Smooth muscle cell (in vitro differentiated cells): Measurements from ENCODE around the gene ENG. TPM values are rescaled to one million over a fixed set of nuclear protein-coding genes. Genes with fewer than 3 reads are reported as not detected.

Experiments used
- microRNA-seq: library from miRNA; unstranded; fragments of <30 nt; microRNA quantifications from one replicate; pipeline ENCODE4, GENCODE V29; 2016; ENCODE audit warnings: borderline number of aligned reads
- polyA plus RNA-seq: library from polyadenylated mRNA; unstranded; fragments of >200 nt; fragmentation: Nextera tagmentation; extraction: Ambion mirVana; gene quantifications from 2 replicates; pipeline ENCODE4 v1.2.1, GENCODE V29; 2016
- small RNA-seq: library from RNA; depleted of rRNA; stranded (forward); fragments of <200 nt; gene quantifications from one replicate; pipeline ENCODE3, GENCODE V24; 2014
- total RNA-seq: library from RNA; depleted of rRNA; stranded (reverse); fragments of >200 nt; gene quantifications from 2 replicates; pipeline ENCODE4 v1.2.3, GENCODE V29; 2014

Gene ENG
- total and polyA plus RNA-seq, 2 experiments from 2014 or later: 12.6 to 54.1 TPM

Small RNAs within 50 kb of the gene (microRNA-seq; reads per million reads assigned to microRNA genes)
- gene MIR2861: not detected
- not detected for gene MIR3960
- not detected for gene MIR4672

Small RNAs within 50 kb of the gene (small RNA-seq; reads per million reads assigned to genes)
- not detected for gene MIR4672
- gene RF00019: not detected
- not detected for gene RNA5SP296

Other genes starting within 250 kb of the ENG start
- gene STXBP1, start 242.4 kb downstream of the ENG start, total RNA-seq: 22.4 and 39.5 TPM in 2 replicates
- gene STXBP1, start 242.4 kb downstream of the ENG start, polyA plus RNA-seq: 22.8 and 26.7 TPM in 2 replicates
- not detected in 2 replicates for gene CFAP157, start 147.7 kb downstream of the ENG start, total RNA-seq
- 0.33 and 0.41 TPM in 2 replicates for gene CFAP157, start 147.7 kb downstream of the ENG start, polyA plus RNA-seq
- gene PTRH1, start 139.0 kb downstream of the ENG start, total RNA-seq: 5.6 and 11.9 TPM in 2 replicates
- 33.8 and 34.7 TPM in 2 replicates for gene PTRH1, start 139.0 kb downstream of the ENG start, polyA plus RNA-seq
- not detected in 2 replicates for gene TTC16, start 138.6 kb downstream of the ENG start, total RNA-seq
- 0.22 TPM in 1 of 2 replicates, not detected in the other for gene TTC16, start 138.6 kb downstream of the ENG start, polyA plus RNA-seq
- 6.5 and 7.3 TPM in 2 replicates for gene TOR2A, start 119.4 kb downstream of the ENG start, total RNA-seq
- 11.5 and 12.3 TPM in 2 replicates for gene TOR2A, start 119.4 kb downstream of the ENG start, polyA plus RNA-seq
- gene SH2D3C, start 76.0 kb downstream of the ENG start, total RNA-seq: 1.5 TPM in 1 of 2 replicates, not detected in the other
- 0.54 and 0.83 TPM in 2 replicates for gene SH2D3C, start 76.0 kb downstream of the ENG start, polyA plus RNA-seq
- gene CDK9, start 68.6 kb downstream of the ENG start, total RNA-seq: 38.2 and 48.0 TPM in 2 replicates
- 61.4 and 68.6 TPM in 2 replicates for gene CDK9, start 68.6 kb downstream of the ENG start, polyA plus RNA-seq
- gene FPGS, start 51.8 kb downstream of the ENG start, total RNA-seq: 9.2 and 12.9 TPM in 2 replicates
- gene FPGS, start 51.8 kb downstream of the ENG start, polyA plus RNA-seq: 26.2 and 34.9 TPM in 2 replicates
- gene AK1, start 23.0 kb upstream of the ENG start, total RNA-seq: 22.2 and 52.4 TPM in 2 replicates
- gene AK1, start 23.0 kb upstream of the ENG start, polyA plus RNA-seq: 97.8 and 115 TPM in 2 replicates
- 34.3 and 36.4 TPM in 2 replicates for gene ST6GALNAC6, start 44.9 kb upstream of the ENG start, total RNA-seq
- gene ST6GALNAC6, start 44.9 kb upstream of the ENG start, polyA plus RNA-seq: 48.8 and 65.8 TPM in 2 replicates
- 5.3 and 22.5 TPM in 2 replicates for gene ST6GALNAC4, start 62.4 kb upstream of the ENG start, total RNA-seq
- 12.1 and 13.6 TPM in 2 replicates for gene ST6GALNAC4, start 62.4 kb upstream of the ENG start, polyA plus RNA-seq
- gene PIP5KL1, start 76.1 kb upstream of the ENG start, total RNA-seq: 1.1 and 9.2 TPM in 2 replicates
- gene PIP5KL1, start 76.1 kb upstream of the ENG start, polyA plus RNA-seq: 2.7 and 9.7 TPM in 2 replicates
- gene DPM2, start 83.2 kb upstream of the ENG start, total RNA-seq: 23.6 and 26.0 TPM in 2 replicates
- 68.5 and 72.8 TPM in 2 replicates for gene DPM2, start 83.2 kb upstream of the ENG start, polyA plus RNA-seq
- 9.2 and 21.2 TPM in 2 replicates for gene EEIG1, start 126.3 kb upstream of the ENG start, total RNA-seq
- 18.1 and 19.4 TPM in 2 replicates for gene EEIG1, start 126.3 kb upstream of the ENG start, polyA plus RNA-seq
- gene NAIF1, start 212.7 kb upstream of the ENG start, total RNA-seq: 3.8 and 5.2 TPM in 2 replicates
- gene NAIF1, start 212.7 kb upstream of the ENG start, polyA plus RNA-seq: 6.7 and 8.9 TPM in 2 replicates
- 15.7 and 20.6 TPM in 2 replicates for gene SLC25A25, start 213.6 kb upstream of the ENG start, total RNA-seq
- gene SLC25A25, start 213.6 kb upstream of the ENG start, polyA plus RNA-seq: 19.9 and 20.5 TPM in 2 replicates